PC-9 (cell line): ENCODE measurements around the gene PHYH.

ENCODE experiments used
- CTCF ChIP-seq: fragments of 200-600 bp; sonication (generic); conservative IDR thresholded peaks from 2 replicates; pipeline ENCODE4 v1.6.1; 2017; ENCODE audit warnings: mixed run types, antibody characterized with exemption, mild to moderate bottlenecking, moderate library complexity
- EZH2 ChIP-seq: fragments of 200-600 bp; sonication (generic); IDR thresholded peaks from 2 replicates; pipeline ENCODE4 v1.8.0; 2017; ENCODE audit warnings: antibody characterized with exemption, low read depth

- TF ChIP-seq CTCF, result no peak
- TF ChIP-seq EZH2, result no peak
Observed at GRCh38 chr10:13238271-13239077, 61.4 kb downstream of the PHYH start.
